ENCODE measurements around the gene SLC37A2. TPM values are rescaled to one million over a fixed set of nuclear protein-coding genes. Genes with fewer than 3 reads are reported as not detected.

SLC37A2 gene
- polyA plus RNA-seq, 4 donors = 1.1 to 19.8 (median 10.6) TPM

DNA sequence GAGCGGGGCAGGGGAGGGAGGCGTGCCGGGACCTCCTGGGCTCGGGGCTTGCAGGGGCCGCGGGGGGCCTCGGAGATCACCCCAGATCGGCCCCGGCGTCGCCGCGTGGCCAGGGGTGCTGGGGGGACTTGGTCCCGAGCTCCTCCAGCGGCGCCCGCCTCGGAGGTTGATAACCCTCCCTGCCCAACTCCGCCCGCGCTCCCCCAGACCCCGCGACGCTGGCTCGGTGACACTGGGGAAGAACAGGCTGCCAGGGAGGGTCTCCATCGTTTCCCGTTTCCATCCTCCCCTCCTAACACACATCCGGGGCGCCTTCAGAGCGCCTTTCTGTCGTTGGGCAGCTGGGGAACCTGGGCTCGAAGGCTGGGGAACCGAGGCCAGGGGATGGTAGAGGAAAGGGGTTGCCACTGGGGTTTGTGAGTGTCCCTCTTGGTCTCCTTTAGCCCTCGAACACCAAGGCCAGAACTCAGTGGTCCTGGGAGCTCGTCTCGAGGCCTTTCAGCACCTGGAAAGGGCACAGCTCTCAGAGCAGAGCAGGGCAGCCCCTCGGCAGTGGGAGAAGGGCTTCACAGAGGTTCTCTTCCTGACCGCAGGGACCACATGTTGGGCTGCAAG lies 431 bp downstream of the SLC37A2 start:
- H3K4me1 ChIP-seq (ENCODE audit: control insufficient read depth in 3 of 3, insufficient read depth in 2 of 3, low read depth in 1 of 3, low read length in 2 of 3) = peaks cover 1 to 28% (median 2%) of the 10 kb centered on the region in 3 donors
- H3K9me3 ChIP-seq (ENCODE audit: control insufficient read depth in 2 of 2, insufficient read depth in 1 of 2, low read depth in 1 of 2, low read length in 1 of 2) = no peaks in the 10 kb centered on the region
- H3K27me3 ChIP-seq (ENCODE audit: control insufficient read depth in 3 of 3, insufficient read depth in 3 of 3, low read length in 3 of 3) = peaks cover 0 to 4% (median 0%) of the 10 kb centered on the region in 3 donors
- DNase-seq = no peak
- H3K36me3 ChIP-seq (ENCODE audit: control insufficient read depth in 3 of 3, insufficient read depth in 2 of 3, low read depth in 1 of 3, low read length in 3 of 3) = no peaks in the 10 kb centered on the region
- H3K27ac ChIP-seq (ENCODE audit: low read depth in 1 of 3, low read length in 2 of 3) = peak overlapping the region; percentile 57 to 87 (median 81)
- 6 to 12% (median 8%) methylated on average over 26 to 38 of the region's 38 CpGs for WGBS, 3 donors
- peak overlapping the region; percentile 44 to 74 (median 69) for H3K4me3 ChIP-seq (ENCODE audit: low read depth in 1 of 3, low read length in 3 of 3)
- no peak for FAIRE-seq

DNA sequence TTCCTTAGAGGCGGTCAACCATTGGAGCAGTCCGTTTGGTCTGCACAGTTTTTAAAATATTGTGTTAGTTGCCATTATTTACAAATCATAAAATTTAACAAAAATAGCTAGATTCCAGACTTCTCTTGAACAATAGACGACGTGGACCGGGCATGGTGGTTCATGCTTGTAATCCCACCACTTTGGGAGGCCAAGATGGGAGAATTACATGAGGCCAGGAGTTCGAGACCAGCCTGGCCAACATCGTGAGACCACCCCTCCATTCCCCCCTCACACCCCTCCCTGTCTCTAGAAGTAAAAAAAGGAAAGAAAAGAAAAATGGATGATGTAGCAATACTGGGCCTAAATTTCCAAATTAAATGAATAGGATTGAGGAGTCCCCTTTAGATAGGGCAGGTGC lies 965 bp downstream of the SLC37A2 start:
- peaks cover 1 to 33% (median 2%) of the 10 kb centered on the region in 3 donors for H3K4me1 ChIP-seq (ENCODE audit: control insufficient read depth in 3 of 3, insufficient read depth in 2 of 3, low read depth in 1 of 3, low read length in 2 of 3)
- H3K36me3 ChIP-seq (ENCODE audit: control insufficient read depth in 3 of 3, insufficient read depth in 2 of 3, low read depth in 1 of 3, low read length in 3 of 3) = no peaks in the 10 kb centered on the region
- peak overlapping the region in 2 of 3 donors; percentile 81 to 87 for H3K27ac ChIP-seq (ENCODE audit: low read depth in 1 of 3, low read length in 2 of 3)
- 77 to 92% (median 84%) methylated on average over 7 of the region's 7 CpGs for WGBS, 3 donors
- no peak for FAIRE-seq
- H3K4me3 ChIP-seq (ENCODE audit: low read depth in 1 of 3, low read length in 3 of 3) = peak overlapping the region in 2 of 3 donors; percentile 69 to 74
- no peaks in the 10 kb centered on the region for H3K9me3 ChIP-seq (ENCODE audit: control insufficient read depth in 2 of 2, insufficient read depth in 1 of 2, low read depth in 1 of 2, low read length in 1 of 2)
- DNase-seq = no peak
- peaks cover 0 to 4% (median 0%) of the 10 kb centered on the region in 3 donors for H3K27me3 ChIP-seq (ENCODE audit: control insufficient read depth in 3 of 3, insufficient read depth in 3 of 3, low read length in 3 of 3)

DNA sequence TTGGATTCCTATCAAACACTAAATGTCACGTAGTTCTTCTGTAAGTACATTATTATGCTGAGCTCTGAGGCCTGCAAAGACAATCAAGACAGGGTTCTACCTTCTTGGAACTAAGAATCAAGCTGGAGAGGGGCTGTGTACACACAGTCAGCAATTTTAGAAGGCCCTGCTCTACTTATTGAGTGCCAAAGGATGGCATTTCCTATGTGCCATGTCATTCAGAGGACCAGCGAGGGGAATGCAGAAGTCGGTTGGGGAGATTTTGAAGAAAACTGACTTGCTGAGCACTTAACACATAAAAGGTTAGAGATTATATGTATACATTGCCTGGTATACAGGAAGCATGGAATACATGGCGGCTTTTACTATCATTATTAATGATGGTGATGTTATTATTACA lies 5.3 kb downstream of the SLC37A2 start:
- peaks cover 0 to 4% (median 0%) of the 10 kb centered on the region in 3 donors for H3K27me3 ChIP-seq (ENCODE audit: control insufficient read depth in 3 of 3, insufficient read depth in 3 of 3, low read length in 3 of 3)
- FAIRE-seq = no peak

DNA sequence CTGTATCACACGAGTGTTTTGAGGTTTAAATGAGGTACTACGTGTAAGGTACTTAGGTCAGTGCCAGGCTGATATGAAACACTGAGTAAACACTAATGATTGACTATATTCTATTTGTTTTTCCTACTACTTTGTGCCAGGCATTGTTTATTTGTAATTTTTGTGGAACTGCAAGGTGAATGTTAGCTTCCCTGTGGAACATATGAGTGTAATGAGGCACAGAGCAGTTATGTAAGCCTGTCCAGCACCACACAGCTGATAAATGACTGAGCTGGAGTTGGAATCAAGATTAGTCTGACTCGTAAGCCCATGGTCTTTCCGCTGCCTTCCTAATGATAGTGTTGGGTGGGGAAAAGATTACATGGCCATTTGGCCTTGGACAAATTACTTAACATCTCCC lies 5.9 kb downstream of the SLC37A2 start:
- H3K4me3 ChIP-seq (ENCODE audit: low read depth in 1 of 3, low read length in 3 of 3) = no peak overlapping the region
- H3K36me3 ChIP-seq (ENCODE audit: control insufficient read depth in 3 of 3, insufficient read depth in 2 of 3, low read depth in 1 of 3, low read length in 3 of 3) = peaks cover 0 to 20% (median 0%) of the 10 kb centered on the region in 3 donors
- H3K27ac ChIP-seq (ENCODE audit: low read depth in 1 of 3, low read length in 2 of 3) = peak overlapping the region; percentile 75 to 95 (median 88)
- no peaks in the 10 kb centered on the region for H3K9me3 ChIP-seq (ENCODE audit: control insufficient read depth in 2 of 2, insufficient read depth in 1 of 2, low read depth in 1 of 2, low read length in 1 of 2)
- peaks cover 14 to 64% (median 21%) of the 10 kb centered on the region in 3 donors for H3K4me1 ChIP-seq (ENCODE audit: control insufficient read depth in 3 of 3, insufficient read depth in 2 of 3, low read depth in 1 of 3, low read length in 2 of 3)
- FAIRE-seq (no peak), DNase-seq (peak; percentile 32 to 59)
- WGBS, 3 donors = 16 to 60% (median 30%) methylated on average over 4 of the region's 4 CpGs
- peaks cover 0 to 2% (median 0%) of the 10 kb centered on the region in 3 donors for H3K27me3 ChIP-seq (ENCODE audit: control insufficient read depth in 3 of 3, insufficient read depth in 3 of 3, low read length in 3 of 3)

More for the DNA sequence above, 5.3 kb downstream of the SLC37A2 start:
- peaks cover 14 to 58% (median 21%) of the 10 kb centered on the region in 3 donors for H3K4me1 ChIP-seq (ENCODE audit: control insufficient read depth in 3 of 3, insufficient read depth in 2 of 3, low read depth in 1 of 3, low read length in 2 of 3)
- 89 to 94% (median 91%) methylated on average over 4 of the region's 4 CpGs for WGBS, 3 donors
- peaks cover 0 to 14% (median 0%) of the 10 kb centered on the region in 3 donors for H3K36me3 ChIP-seq (ENCODE audit: control insufficient read depth in 3 of 3, insufficient read depth in 2 of 3, low read depth in 1 of 3, low read length in 3 of 3)
- H3K9me3 ChIP-seq (ENCODE audit: control insufficient read depth in 2 of 2, insufficient read depth in 1 of 2, low read depth in 1 of 2, low read length in 1 of 2) = no peaks in the 10 kb centered on the region
- no peak overlapping the region for H3K4me3 ChIP-seq (ENCODE audit: low read depth in 1 of 3, low read length in 3 of 3)
- peak overlapping the region in 2 of 3 donors; percentile 16 to 95 for H3K27ac ChIP-seq (ENCODE audit: low read depth in 1 of 3, low read length in 2 of 3)
- DNase-seq = no peak

DNA sequence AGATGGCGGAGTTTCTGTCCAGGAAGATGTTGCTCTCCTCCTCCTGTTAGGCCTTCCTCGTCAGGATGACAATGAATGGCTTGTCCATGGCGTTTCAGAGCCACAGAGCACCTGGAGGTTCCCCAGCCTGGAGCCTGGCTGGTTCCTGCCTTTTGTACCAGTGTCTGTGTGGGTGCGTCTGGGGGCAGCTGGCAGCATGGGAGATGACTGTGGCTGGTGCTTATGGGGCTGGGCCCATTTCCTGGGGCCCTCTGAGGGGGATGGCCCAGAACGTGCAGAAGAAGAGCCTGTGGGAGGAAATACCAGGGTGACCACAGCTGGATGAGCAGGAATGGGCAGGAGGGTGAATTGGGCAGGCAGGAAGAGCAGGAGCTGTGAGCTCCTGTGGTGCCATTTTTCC lies 6.7 kb downstream of the SLC37A2 start:
- no peaks in the 10 kb centered on the region for H3K9me3 ChIP-seq (ENCODE audit: control insufficient read depth in 2 of 2, insufficient read depth in 1 of 2, low read depth in 1 of 2, low read length in 1 of 2)
- H3K4me3 ChIP-seq (ENCODE audit: low read depth in 1 of 3, low read length in 3 of 3) = no peak overlapping the region
- H3K36me3 ChIP-seq (ENCODE audit: control insufficient read depth in 3 of 3, insufficient read depth in 2 of 3, low read depth in 1 of 3, low read length in 3 of 3) = peaks cover 0 to 23% (median 0%) of the 10 kb centered on the region in 3 donors
- no peak for FAIRE-seq
- peaks cover 14 to 71% (median 21%) of the 10 kb centered on the region in 3 donors for H3K4me1 ChIP-seq (ENCODE audit: control insufficient read depth in 3 of 3, insufficient read depth in 2 of 3, low read depth in 1 of 3, low read length in 2 of 3)
- no peaks in the 10 kb centered on the region for H3K27me3 ChIP-seq (ENCODE audit: control insufficient read depth in 3 of 3, insufficient read depth in 3 of 3, low read length in 3 of 3)
- DNase-seq = no peak
- 52 to 62% (median 54%) methylated on average over 5 of the region's 5 CpGs for WGBS, 3 donors
- H3K27ac ChIP-seq (ENCODE audit: low read depth in 1 of 3, low read length in 2 of 3) = peak overlapping the region; percentile 75 to 95 (median 88)

DNA sequence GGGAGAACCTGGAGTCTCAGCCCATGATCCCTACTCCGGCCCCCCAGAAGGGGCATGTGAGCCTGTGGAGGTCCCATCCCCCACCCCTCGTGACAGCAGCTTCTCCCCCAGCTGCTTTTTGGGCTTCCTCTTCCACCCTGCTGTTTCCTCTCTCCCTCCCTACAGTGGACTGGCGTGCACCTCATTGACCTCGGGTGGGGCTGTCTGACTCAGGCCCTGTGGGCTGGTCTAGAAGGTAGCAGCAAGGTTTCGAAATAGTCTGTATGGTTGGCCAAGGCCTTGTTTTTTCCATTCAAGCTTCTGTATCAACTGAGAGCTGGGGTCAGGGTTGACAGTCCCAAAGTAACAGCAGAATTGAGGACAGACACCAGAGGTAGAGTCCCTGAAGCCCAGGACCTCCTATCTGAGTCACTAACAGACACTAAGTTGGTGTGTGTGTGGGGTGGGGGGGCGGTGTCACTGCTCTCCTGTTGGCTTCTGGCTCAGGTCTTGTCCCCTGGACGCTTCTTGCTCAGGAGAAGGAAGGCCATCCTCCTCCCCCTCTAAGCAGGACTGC lies 7.7 kb downstream of the SLC37A2 start:
- Histone ChIP-seq H3K36me3 (ENCODE audit: control insufficient read depth in 3 of 3, insufficient read depth in 2 of 3, low read depth in 1 of 3, low read length in 3 of 3) (peaks cover 0 to 30% (median 0%) of the 10 kb centered on the region in 3 donors), H3K9me3 (ENCODE audit: control insufficient read depth in 2 of 2, insufficient read depth in 1 of 2, low read depth in 1 of 2, low read length in 1 of 2) (no peaks in the 10 kb centered on the region), H3K4me3 (ENCODE audit: low read depth in 1 of 3, low read length in 3 of 3) (no peak overlapping the region), H3K27me3 (ENCODE audit: control insufficient read depth in 3 of 3, insufficient read depth in 3 of 3, low read length in 3 of 3) (no peaks in the 10 kb centered on the region), H3K4me1 (ENCODE audit: control insufficient read depth in 3 of 3, insufficient read depth in 2 of 3, low read depth in 1 of 3, low read length in 2 of 3) (peaks cover 14 to 80% (median 21%) of the 10 kb centered on the region in 3 donors), H3K27ac (ENCODE audit: low read depth in 1 of 3, low read length in 2 of 3) (peak overlapping the region; percentile 75 to 95 (median 88))
- FAIRE-seq (no peak), DNase-seq (peak; percentile 91 to 94)
- WGBS, 3 donors = 30 to 35% (median 30%) methylated on average over 7 of the region's 7 CpGs

DNA sequence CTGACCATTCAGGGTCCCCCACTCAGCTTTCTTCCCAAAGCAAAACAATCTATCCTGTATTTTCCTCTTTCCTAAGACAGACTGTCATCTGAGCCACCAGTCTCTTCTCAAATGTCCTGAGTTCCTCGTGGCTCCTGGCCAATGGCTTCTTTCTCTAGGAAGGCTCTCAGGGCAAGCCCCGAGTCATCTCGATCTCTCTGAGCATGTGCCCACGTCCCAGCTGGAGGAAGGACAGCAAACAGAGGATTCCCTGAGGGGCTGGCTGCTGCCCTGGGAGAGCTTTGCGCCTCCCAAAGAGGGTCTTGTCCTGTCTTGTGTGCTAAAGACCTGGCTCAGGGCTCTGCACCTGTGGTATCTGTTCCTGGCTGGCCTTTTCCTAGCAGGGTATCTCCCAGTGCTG lies 8.3 kb downstream of the SLC37A2 start:
- WGBS, 3 donors = 30 to 38% (median 33%) methylated on average over 5 of the region's 5 CpGs
- H3K4me1 ChIP-seq (ENCODE audit: control insufficient read depth in 3 of 3, insufficient read depth in 2 of 3, low read depth in 1 of 3, low read length in 2 of 3) = peaks cover 14 to 85% (median 21%) of the 10 kb centered on the region in 3 donors
- no peaks in the 10 kb centered on the region for H3K9me3 ChIP-seq (ENCODE audit: control insufficient read depth in 2 of 2, insufficient read depth in 1 of 2, low read depth in 1 of 2, low read length in 1 of 2)
- peaks cover 0 to 36% (median 0%) of the 10 kb centered on the region in 3 donors for H3K36me3 ChIP-seq (ENCODE audit: control insufficient read depth in 3 of 3, insufficient read depth in 2 of 3, low read depth in 1 of 3, low read length in 3 of 3)
- FAIRE-seq (no peak), DNase-seq (peak; percentile 24 to 45)
- no peak overlapping the region for H3K4me3 ChIP-seq (ENCODE audit: low read depth in 1 of 3, low read length in 3 of 3)
- H3K27me3 ChIP-seq (ENCODE audit: control insufficient read depth in 3 of 3, insufficient read depth in 3 of 3, low read length in 3 of 3) = no peaks in the 10 kb centered on the region
- peak overlapping the region; percentile 74 to 95 (median 88) for H3K27ac ChIP-seq (ENCODE audit: low read depth in 1 of 3, low read length in 2 of 3)

DNA sequence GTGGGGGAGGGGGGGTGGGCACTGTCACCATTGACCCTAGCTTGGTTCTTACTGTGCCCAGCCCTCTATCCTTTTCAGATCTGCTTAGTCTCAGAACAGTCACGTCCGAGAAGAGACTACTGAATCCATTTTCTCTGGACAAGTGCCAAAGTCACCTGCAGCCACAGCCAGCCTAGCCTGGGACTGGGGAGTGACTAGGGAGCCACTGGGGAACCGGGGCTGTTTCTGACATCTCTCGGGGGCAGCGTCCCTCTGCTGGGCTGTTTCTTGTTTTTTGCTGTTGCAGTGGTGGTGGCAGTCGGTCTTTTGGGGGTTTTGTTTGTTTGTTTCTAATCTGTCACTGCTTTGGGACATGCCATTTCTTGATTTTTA lies 8.7 kb downstream of the SLC37A2 start:
- Histone ChIP-seq H3K4me1 (ENCODE audit: control insufficient read depth in 3 of 3, insufficient read depth in 2 of 3, low read depth in 1 of 3, low read length in 2 of 3) (peaks cover 14 to 88% (median 21%) of the 10 kb centered on the region in 3 donors), H3K36me3 (ENCODE audit: control insufficient read depth in 3 of 3, insufficient read depth in 2 of 3, low read depth in 1 of 3, low read length in 3 of 3) (peaks cover 0 to 40% (median 0%) of the 10 kb centered on the region in 3 donors), H3K4me3 (ENCODE audit: low read depth in 1 of 3, low read length in 3 of 3) (no peak overlapping the region), H3K9me3 (ENCODE audit: control insufficient read depth in 2 of 2, insufficient read depth in 1 of 2, low read depth in 1 of 2, low read length in 1 of 2) (no peaks in the 10 kb centered on the region), H3K27ac (ENCODE audit: low read depth in 1 of 3, low read length in 2 of 3) (peak overlapping the region; percentile 71 to 95 (median 74)), H3K27me3 (ENCODE audit: control insufficient read depth in 3 of 3, insufficient read depth in 3 of 3, low read length in 3 of 3) (no peaks in the 10 kb centered on the region)
- DNase-seq (peak; percentile 77 to 81), FAIRE-seq (no peak)
- 18 to 55% (median 37%) methylated on average over 6 of the region's 6 CpGs for WGBS, 3 donors
